Measurements from ENCODE around the gene PEAK3. TPM values are rescaled to one million over a fixed set of nuclear protein-coding genes. Genes with fewer than 3 reads are reported as not detected.
A peak's percentile ranks its signal among the peaks of the same experiment; 100 is the strongest.

The PEAK3 gene
- total and polyA plus RNA-seq, 9 of the 15 experiments (the other 6 are each of a cell fraction or from before 2014, with no cell fraction given) = 0.07 to 0.40 TPM; not detected in 7

GRCh38 chr19:2290441-2291184 is 8.6 kb upstream of the PEAK3 start:
- no peaks in the 10 kb centered on the region for H3K9me3 ChIP-seq (replicated peaks; ENCODE audit: control insufficient read depth, insufficient read depth, low read depth, low read length)
- H3K4me3 ChIP-seq = no peak overlapping the region
- FAIRE-seq (no peak), ATAC-seq (no peak), DNase-seq (ENCODE audit: extremely low read depth in 1 of 4, low spot score in 3 of 4) (no peak)
- H3K9ac ChIP-seq (ENCODE audit: insufficient read depth in 1 of 2, low read depth in 2 of 2, low read length in 2 of 2) = no peak overlapping the region; a peak in 1 of 4 replicates
- ChIA-PET CTCF (ENCODE audit: low intra/inter-chr PET ratio) (no interaction called here), POLR2A (interaction anchor here (0.9 to 2.3 kb wide), 3 partner anchors 8 to 13 kb away, joined by 3 to 10 read pairs (median 3); partner anchors contain the start of gene PEAK3)
- H3K4me1 ChIP-seq (replicated peaks in 1 of 2; ENCODE audit: control insufficient read depth in 2 of 2, insufficient read depth in 2 of 2, low read length in 2 of 2) = peaks cover 10 to 52% of the 10 kb centered on the region in 2 experiments
- peaks cover 2% of the 10 kb centered on the region for H3K9me1 ChIP-seq (ENCODE audit: control insufficient read depth, insufficient read depth, low read length)
- intact Hi-C loops (cut with micrococcal nuclease) (no loop called here), in situ Hi-C loops (cut with MboI) (no loop called here)
- H4K20me1 ChIP-seq (replicated peaks; ENCODE audit: control insufficient read depth, insufficient read depth, low read length) = no peaks in the 10 kb centered on the region
- H3K36me3 ChIP-seq (ENCODE audit: control insufficient read depth, insufficient read depth, low read length) = no peaks in the 10 kb centered on the region
- 94% methylated on average over 29 of the region's 82 CpGs for WGBS (ENCODE audit: insufficient coverage, low coverage, missing lambda C conversion rate)
- BruUV-seq (replicated peaks) = no TSS peak
- no peak overlapping the region for H3K4me2 ChIP-seq (ENCODE audit: insufficient read depth, low read length)
- H3K79me2 ChIP-seq (ENCODE audit: control insufficient read depth, insufficient read depth, low read length) = no peaks in the 10 kb centered on the region
- no peaks in the 10 kb centered on the region for H3K27me3 ChIP-seq (ENCODE audit: control insufficient read depth in 2 of 2, insufficient read depth in 2 of 2, low read length in 2 of 2)
- peak overlapping the region; percentile 76; the same call in 1 of the 3 replicates for H3K27ac ChIP-seq (ENCODE audit: extremely low read depth, low read depth, low read length)
- no peak overlapping the region for H2AFZ ChIP-seq (ENCODE audit: low read depth, low read length)
- TF ChIP-seq NKRF (IDR thresholded peaks at IDR 0.05; ENCODE audit: borderline replicate concordance) (no peak), MED1 (CRISPR knock-in tag; IDR thresholded peaks at IDR 0.05; ENCODE audit: borderline replicate concordance) (0 out of 2 replicates have a peak, but pooled peaks have one; percentile 33), ZNF778 (CRISPR knock-in tag; IDR thresholded peaks at IDR 0.05) (no peak), ZNF324 (CRISPR knock-in tag; IDR thresholded peaks at IDR 0.05) (no peak), CREM (IDR thresholded peaks at IDR 0.05; ENCODE audit: low read depth) (no peak), NFIC (IDR thresholded peaks at IDR 0.05) (0 out of 2 replicates have a peak, but pooled peaks have one; percentile 11), IRF9 (tag; IDR thresholded peaks at IDR 0.05) (no peak), ETV5 (CRISPR knock-in tag; IDR thresholded peaks at IDR 0.05; ENCODE audit: low read depth) (no peak), PCBP1 (IDR thresholded peaks at IDR 0.05; ENCODE audit: low read depth, low read length, poor library complexity, severe bottlenecking) (peak; percentile 33), ZNF23 (CRISPR knock-in tag; IDR thresholded peaks at IDR 0.05) (no peak), MECOM (CRISPR knock-in tag; IDR thresholded peaks at IDR 0.05) (no peak), SAFB2 (IDR thresholded peaks at IDR 0.05; ENCODE audit: borderline replicate concordance, low read depth, low read length, severe bottlenecking) (no peak), ARID4B (CRISPR knock-in tag; IDR thresholded peaks at IDR 0.05) (no peak), CBX1 (IDR thresholded peaks at IDR 0.05; ENCODE audit: low read depth) (no peak), HDAC2 (IDR thresholded peaks at IDR 0.05) (no peak), BHLHE40 (IDR thresholded peaks at IDR 0.05; ENCODE audit: low read length) (no peak)
